Measurements from ENCODE around the gene MET.
"Not testable (repeated sequence)": the region's sequence is repeated elsewhere in the genome, so short reads cannot be mapped to it uniquely, and the experiment has no call there.

Gene MET

GRCh38 chr7:116812860-116813259 lies 140.9 kb downstream of the MET start:
- no peak for DNase-seq

GRCh38 chr7:116813371-116813770 lies 141.4 kb downstream of the MET start:
- DNase-seq = not testable (repeated sequence)

- DNase-seq = no peak
These were observed 143.0 kb downstream of the MET start for GRCh38 chr7:116815041-116815440.

GRCh38 chr7:116820149-116820548 lies 148.2 kb downstream of the MET start:
- no peak for DNase-seq

GRCh38 chr7:116821647-116822046 lies 149.7 kb downstream of the MET start:
- not testable (repeated sequence) for DNase-seq

- DNase-seq = no peak
These were observed 152.5 kb downstream of the MET start for GRCh38 chr7:116824449-116824848.

GRCh38 chr7:116828281-116828680 lies 156.3 kb downstream of the MET start:
- DNase-seq = no peak

GRCh38 chr7:116829041-116829440 lies 157.0 kb downstream of the MET start:
- DNase-seq = no peak

GRCh38 chr7:116829493-116829892 lies 157.5 kb downstream of the MET start:
- no peak for DNase-seq

- DNase-seq = no peak
These were observed 160.7 kb downstream of the MET start for GRCh38 chr7:116832692-116833091.

GRCh38 chr7:116834815-116835504 lies 163.0 kb downstream of the MET start:
- peak; percentile 26 for DNase-seq

GRCh38 chr7:116836048-116836447 lies 164.1 kb downstream of the MET start:
- no peak for DNase-seq

- no peak for DNase-seq
These were observed 164.9 kb downstream of the MET start for GRCh38 chr7:116836911-116837310.

GRCh38 chr7:116837586-116837985 lies 165.6 kb downstream of the MET start:
- DNase-seq = no peak

GRCh38 chr7:116840256-116840655 lies 168.3 kb downstream of the MET start:
- DNase-seq = no peak

- DNase-seq = no peak
These were observed 170.4 kb downstream of the MET start for GRCh38 chr7:116842371-116842770.

GRCh38 chr7:116843378-116843777 lies 171.4 kb downstream of the MET start:
- no peak for DNase-seq
